Stimulated activated CD8-positive, alpha-beta memory T cell treated with anti-CD3 and anti-CD28 coated beads, Interleukin-4, amount 100 ng/mL, for 24 hours (primary cell): ENCODE data around the gene MC2R.

ENCODE experiments used
- DNase-seq: peaks from one replicate; pipeline ENCODE4 v3.0.0-alpha.2; 2020; ENCODE audit warnings: low read depth

MC2R gene

DNA sequence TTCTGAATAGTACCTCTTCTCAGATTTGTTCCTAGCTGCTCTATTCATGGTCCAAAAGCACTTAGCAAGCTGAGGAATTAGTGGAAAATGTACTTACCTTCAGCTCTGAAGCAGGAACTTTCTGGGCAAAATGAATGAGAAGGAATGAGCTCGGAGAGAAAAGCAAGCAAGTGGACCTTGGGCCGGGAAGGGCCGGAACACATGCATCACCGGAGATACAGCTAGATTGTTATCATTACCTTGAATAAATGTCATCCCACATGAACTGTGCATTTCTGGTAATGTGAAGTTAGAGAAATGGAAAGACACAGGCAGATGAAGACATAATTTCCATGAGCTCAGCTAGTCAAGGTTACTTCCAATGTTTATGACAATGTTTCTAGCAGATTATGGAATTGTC, at the start of gene MC2R:
Gene MC2R, minus strand, starts transcription at position 146 of the 400 bp plus-strand sequence. CDS start 30,018 bp downstream, outside the sequence.
- no peak for DNase-seq

GRCh38 chr18:13945811-13946210, 30.5 kb upstream of the MC2R start:
- DNase-seq = no peak

- no peak for DNase-seq
These were observed 28.0 kb upstream of the MC2R start for GRCh38 chr18:13943338-13943737.

DNA sequence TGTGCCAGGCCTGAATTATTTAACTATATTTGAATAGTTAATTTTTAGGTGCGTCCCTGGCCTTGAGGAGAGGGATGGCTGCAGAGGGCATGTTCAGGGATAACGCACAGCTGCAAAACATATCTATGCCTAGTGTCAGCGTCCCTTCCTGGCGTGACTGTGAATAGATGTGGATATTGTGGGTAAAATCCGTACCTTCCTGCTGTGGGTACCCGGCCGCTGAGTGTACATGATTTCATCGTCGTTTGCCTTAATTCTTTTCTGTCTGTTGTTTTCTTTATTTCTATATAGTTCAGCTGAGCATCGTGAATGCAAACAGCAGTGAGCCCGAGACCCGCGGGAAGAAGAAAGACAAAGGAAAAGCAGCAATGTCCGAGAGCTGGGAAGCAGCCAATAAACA, 25.0 kb upstream of the MC2R start:
- DNase-seq = no peak

- DNase-seq = no peak
These were observed 19.3 kb upstream of the MC2R start for GRCh38 chr18:13934676-13935075.

DNA sequence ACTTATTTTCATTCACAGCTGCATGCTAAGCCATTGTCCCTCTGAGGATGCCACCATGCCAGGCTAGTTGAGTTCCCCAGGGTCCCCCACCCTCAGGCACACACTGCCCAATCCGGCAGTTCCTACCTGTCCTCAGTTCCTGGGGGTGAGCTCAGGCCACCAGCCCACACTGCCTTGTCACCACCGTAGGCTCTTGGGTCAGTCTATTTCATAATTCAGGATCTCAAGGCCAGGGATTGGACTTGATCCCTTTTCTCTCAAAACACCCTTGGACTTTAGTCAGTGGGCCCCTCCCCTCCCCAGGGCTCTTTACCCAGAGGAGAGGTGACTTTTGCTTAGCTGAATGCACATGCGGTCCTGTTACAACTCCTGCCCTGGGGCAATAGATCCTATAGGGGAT, 18.7 kb upstream of the MC2R start:
- DNase-seq = no peak

- no peak for DNase-seq
These were observed 17.1 kb upstream of the MC2R start for GRCh38 chr18:13932285-13933025.

GRCh38 chr18:13930964-13931363, 15.6 kb upstream of the MC2R start:
- no peak for DNase-seq

DNA sequence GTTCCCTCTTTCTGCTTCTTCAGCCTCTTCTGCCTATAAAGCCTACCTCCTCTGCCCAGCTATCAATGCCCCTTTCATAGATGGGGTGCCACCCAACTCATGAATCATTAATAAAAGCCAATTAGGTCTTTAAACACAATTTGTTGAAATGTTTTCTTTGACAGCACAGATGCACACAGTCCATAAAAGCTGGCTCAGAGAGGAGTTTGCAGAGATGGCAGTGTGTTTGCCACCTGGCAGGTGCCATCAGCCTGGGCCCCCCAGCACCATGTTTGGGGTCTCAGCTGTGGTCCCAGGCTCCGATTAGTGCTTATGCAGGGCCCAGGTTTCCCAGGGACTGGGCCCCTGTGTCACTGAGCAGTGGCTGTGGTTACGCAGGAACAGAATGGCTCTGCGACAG, 7.9 kb upstream of the MC2R start:
- no peak for DNase-seq

DNA sequence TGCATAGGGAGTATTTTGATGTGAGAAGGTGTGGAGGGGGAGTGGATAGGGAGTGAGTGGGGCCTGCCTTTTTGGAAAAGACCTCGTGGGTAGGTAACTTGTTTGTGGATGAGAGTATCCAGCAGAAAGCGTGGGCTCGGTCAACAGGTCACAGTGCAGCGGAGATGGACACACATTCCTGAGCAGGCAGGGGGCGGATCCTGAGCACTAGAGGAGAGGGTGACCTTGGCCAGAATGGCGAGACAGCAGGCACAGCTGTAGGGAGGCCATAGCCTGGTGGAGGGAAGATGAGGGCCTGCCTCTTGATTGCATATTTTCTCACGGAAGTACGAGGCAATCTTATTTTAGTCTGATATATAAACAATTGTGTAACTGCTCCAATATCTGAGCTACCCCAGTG, 3.6 kb upstream of the MC2R start:
- DNase-seq = no peak

GRCh38 chr18:13917401-13917800, 2.1 kb upstream of the MC2R start:
- no peak for DNase-seq

- DNase-seq = no peak
These were observed 1.2 kb upstream of the MC2R start for GRCh38 chr18:13916559-13916958.

DNA sequence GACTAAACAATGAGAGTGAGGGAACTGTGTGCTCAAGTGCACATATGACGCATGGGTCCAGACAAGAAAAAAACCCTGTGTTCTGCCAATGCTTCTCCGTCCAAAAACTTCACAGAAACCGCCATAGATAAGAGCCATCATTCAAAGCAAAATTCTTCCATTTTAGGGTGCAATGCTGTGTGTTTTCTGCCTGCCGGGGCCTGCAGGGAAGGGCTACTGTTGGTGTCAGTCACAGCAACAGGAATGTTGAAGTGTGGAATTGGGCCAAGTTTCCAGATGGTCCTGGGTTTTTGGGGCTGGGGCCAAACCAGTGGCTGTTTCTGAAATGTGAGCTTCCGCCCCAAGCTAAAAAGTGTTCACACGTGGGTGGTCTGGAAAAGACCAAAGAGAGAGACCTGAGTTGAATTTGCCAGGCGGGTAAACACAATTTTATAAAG, 677 bp upstream of the MC2R start:
- DNase-seq = no peak

DNA sequence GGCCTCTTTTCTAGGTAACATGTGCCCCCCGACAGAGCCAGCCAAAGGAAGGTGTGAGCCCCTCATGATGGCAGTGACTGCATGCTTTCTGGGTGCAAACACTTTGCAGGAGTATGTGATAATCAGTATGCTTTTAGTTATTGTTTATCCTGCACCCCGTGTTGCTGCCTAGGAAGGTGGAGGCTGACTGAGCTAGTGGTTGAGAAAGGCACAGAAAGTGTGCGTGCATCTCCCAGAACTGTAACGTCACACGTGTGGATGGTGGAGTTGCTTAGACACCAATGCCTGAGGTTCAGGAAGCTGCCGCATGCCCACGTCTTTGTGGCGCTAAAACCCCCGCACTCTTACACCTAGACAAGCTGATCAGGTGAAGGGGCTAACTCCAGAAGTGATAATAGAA, 580 bp downstream of the MC2R start:
- DNase-seq = no peak

- no peak for DNase-seq
These were observed 1.2 kb downstream of the MC2R start for GRCh38 chr18:13914170-13914569.

- no peak for DNase-seq
These were observed 2.1 kb downstream of the MC2R start for GRCh38 chr18:13913205-13913604.

DNA sequence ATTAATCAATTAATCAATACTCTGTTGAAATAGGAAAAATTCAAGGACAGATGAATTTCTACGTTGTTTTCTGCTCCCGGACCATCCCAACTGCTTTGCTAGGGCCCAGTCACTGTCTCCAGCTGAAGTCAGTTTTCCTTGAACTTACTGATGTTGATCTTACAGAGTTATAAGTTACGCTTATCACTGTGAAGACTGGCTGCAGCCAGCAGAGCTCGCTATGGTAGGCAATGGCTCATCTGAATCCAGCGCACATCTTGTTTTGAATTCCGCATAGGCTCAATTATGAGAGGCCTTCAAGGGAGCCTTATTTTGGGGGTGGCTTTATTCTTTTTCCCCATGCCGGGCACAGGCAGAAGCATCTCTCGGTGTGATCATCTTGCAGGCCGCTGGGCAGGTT, 2.7 kb downstream of the MC2R start:
- no peak for DNase-seq

- DNase-seq = no peak
These were observed 4.3 kb downstream of the MC2R start for GRCh38 chr18:13910986-13911385.

GRCh38 chr18:13910501-13910900, 4.8 kb downstream of the MC2R start:
- no peak for DNase-seq

GRCh38 chr18:13909141-13909940, 6.0 kb downstream of the MC2R start:
- DNase-seq = no peak

DNA sequence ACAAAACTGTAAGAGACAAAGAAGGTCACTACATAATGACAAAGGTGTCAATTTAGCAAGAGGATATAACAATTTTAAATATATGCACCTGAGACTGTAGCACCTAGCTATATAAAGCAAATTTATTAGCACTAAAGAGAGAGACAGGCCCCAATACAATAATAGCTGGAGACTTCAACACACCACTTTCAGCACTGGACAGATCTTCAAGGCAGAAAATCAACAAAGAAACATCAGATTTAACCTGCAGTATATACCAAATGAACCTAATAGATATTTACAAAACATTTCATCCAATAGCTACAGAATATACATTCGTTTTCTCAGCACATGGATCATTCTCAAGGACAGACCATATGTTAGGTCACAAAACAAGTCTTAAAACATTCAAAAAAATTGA, 14.7 kb downstream of the MC2R start:
- no peak for DNase-seq

- no peak for DNase-seq
These were observed 19.8 kb downstream of the MC2R start for GRCh38 chr18:13895505-13896033.

- DNase-seq = no peak
These were observed 20.8 kb downstream of the MC2R start for GRCh38 chr18:13894531-13894930.
